Fibroblast of lung (primary cell): ENCODE data around the gene THEM4. TPM values are rescaled to one million over a fixed set of nuclear protein-coding genes. Genes with fewer than 3 reads are reported as not detected.

Experiments used
- DNase-seq, 2 donors: peaks; one replicate each; pipeline versions ENCODE4 v3.0.0 to v3.0.0-alpha.2; 2010; ENCODE audit warnings: low read depth in 2 of 2
- H2AFZ ChIP-seq: 2 replicates; pipeline ENCODE4 v1.5.1; 2012; ENCODE audit warnings: low read length, control low read depth, inconsistent platforms
- H3K27ac ChIP-seq: 2 replicates; pipeline ENCODE4 v1.5.1; 2011; ENCODE audit warnings: low read length, control low read depth; ENCODE audit not compliant: insufficient read depth
- H3K27me3 ChIP-seq: 2 replicates; pipeline ENCODE4 v1.5.1; 2011; ENCODE audit warnings: mild to moderate bottlenecking, low read length; ENCODE audit not compliant: control insufficient read depth, insufficient read depth
- H3K36me3 ChIP-seq: 2 replicates; pipeline ENCODE4 v1.5.1; 2011; ENCODE audit warnings: low read length; ENCODE audit not compliant: control insufficient read depth, insufficient read depth
- H3K4me1 ChIP-seq: 2 replicates; pipeline ENCODE4 v1.5.1; 2011; ENCODE audit warnings: low read length; ENCODE audit not compliant: control insufficient read depth, insufficient read depth; ENCODE audit errors: extremely low read depth
- H3K4me2 ChIP-seq: 2 replicates; pipeline ENCODE4 v1.5.1; 2011; ENCODE audit warnings: low read length, control low read depth; ENCODE audit not compliant: insufficient read depth; ENCODE audit errors: extremely low read depth
- H3K4me3 ChIP-seq, 4 experiments: fragments of 200-600 bp in 1 of 4; sonication (generic) in 1 of 4; replicated peaks in 1 of 4; 2 replicates each; pipeline ENCODE4 v1.5.1; 2011 to 2016; ENCODE audit warnings: low read length in 4 of 4, low read depth in 3 of 4, mild to moderate bottlenecking in 3 of 4, control low read depth in 2 of 4, inconsistent platforms in 1 of 4, mixed read lengths in 1 of 4; ENCODE audit not compliant: insufficient read depth in 1 of 4; ENCODE audit errors: control extremely low read depth in 1 of 4
- H3K79me2 ChIP-seq: 2 replicates; pipeline ENCODE4 v1.5.1; 2012; ENCODE audit warnings: mild to moderate bottlenecking, low read length, inconsistent platforms; ENCODE audit not compliant: control insufficient read depth, insufficient read depth
- H3K9ac ChIP-seq: 2 replicates; pipeline ENCODE4 v1.5.1; 2011; ENCODE audit warnings: mild to moderate bottlenecking, low read length, control low read depth; ENCODE audit not compliant: insufficient read depth
- H3K9me3 ChIP-seq: 2 replicates; pipeline ENCODE4 v1.5.1; 2012; ENCODE audit warnings: low read depth, low read length; ENCODE audit not compliant: control insufficient read depth, insufficient read depth
- H4K20me1 ChIP-seq: 2 replicates; pipeline ENCODE4 v1.5.1; 2011; ENCODE audit warnings: low read length; ENCODE audit not compliant: control insufficient read depth, insufficient read depth; ENCODE audit errors: extremely low read depth
- CTCF ChIP-seq, 2 donors: IDR thresholded peaks in 1 of 2; conservative IDR thresholded peaks in 1 of 2; 1 replicate in 1 of 2; 2 replicates in 1 of 2; pipeline ENCODE4 v1.5.1; 2011 to 2012; ENCODE audit warnings: low read length in 2 of 2, control low read depth in 1 of 2, inconsistent platforms in 1 of 2, low read depth in 1 of 2, mild to moderate bottlenecking in 1 of 2
- EZH2 ChIP-seq: IDR thresholded peaks from 2 replicates; pipeline ENCODE4 v1.5.1; 2012; ENCODE audit warnings: low read length, control low read depth, mild to moderate bottlenecking; ENCODE audit errors: missing control alignments
- polyA plus RNA-seq, 2 donors: library from polyadenylated mRNA; depleted of rRNA in 1 of 2; stranded (reverse) in 1 of 2; unstranded in 1 of 2; fragments of >200 nt; gene quantifications; 2 replicates each; pipeline ENCODE4 v1.2.1, GENCODE V29; 2011 to 2012; ENCODE audit warnings: missing spikeins in 1 of 2
- total RNA-seq: library from RNA; depleted of rRNA; stranded (reverse); fragments of >200 nt; gene quantifications from 2 replicates; pipeline ENCODE4 v1.2.1, GENCODE V29; 2014

Gene THEM4
- total and polyA plus RNA-seq, 2 donors (not counting 1 experiment from before 2014, with no cell fraction given), result 6.4 to 18.7 TPM

- DNase-seq, result no peak
- Histone ChIP-seq H3K9me3 (no peaks in the 10 kb centered on the region), H2AFZ (no peak overlapping the region), H3K36me3 (no peaks in the 10 kb centered on the region), H3K4me1 (no peaks in the 10 kb centered on the region), H3K27ac (no peak overlapping the region), H3K27me3 (peaks cover 35% of the 10 kb centered on the region), H3K4me2 (no peak overlapping the region), H3K4me3 (no peak overlapping the region), H3K9ac (no peak overlapping the region), H3K79me2 (no peaks in the 10 kb centered on the region), H4K20me1 (no peaks in the 10 kb centered on the region)
- peak; percentile 29 for TF ChIP-seq EZH2
- TF ChIP-seq CTCF (conservative IDR thresholded peaks at IDR 0.05 in 1 of 2, IDR thresholded peaks at IDR 0.05 in 1 of 2; ENCODE audit: low read depth in 1 of 2, low read length in 2 of 2), result no peak
Observed at GRCh38 chr1:151851886-151852285, 57.4 kb downstream of the THEM4 start.

- H3K27me3 ChIP-seq, result peaks cover 35% of the 10 kb centered on the region
Observed at GRCh38 chr1:151849871-151850270, 59.4 kb downstream of the THEM4 start.

GRCh38 chr1:151849126-151849525 lies 60.2 kb downstream of the THEM4 start:
- DNase-seq, result no peak
- no peak for TF ChIP-seq EZH2
- TF ChIP-seq CTCF (conservative IDR thresholded peaks at IDR 0.05 in 1 of 2, IDR thresholded peaks at IDR 0.05 in 1 of 2; ENCODE audit: low read depth in 1 of 2, low read length in 2 of 2), result no peak
- H4K20me1 ChIP-seq, result no peaks in the 10 kb centered on the region
- no peaks in the 10 kb centered on the region for H3K4me1 ChIP-seq
- H3K9me3 ChIP-seq, result no peaks in the 10 kb centered on the region
- H3K9ac ChIP-seq, result no peak overlapping the region
- no peak overlapping the region for H3K4me2 ChIP-seq
- no peaks in the 10 kb centered on the region for H3K79me2 ChIP-seq
- no peaks in the 10 kb centered on the region for H3K36me3 ChIP-seq
- H3K4me3 ChIP-seq, result no peak overlapping the region
- no peak overlapping the region for H2AFZ ChIP-seq
- H3K27ac ChIP-seq, result no peak overlapping the region
- peaks cover 38% of the 10 kb centered on the region for H3K27me3 ChIP-seq

More at GRCh38 chr1:151849871-151850270, 59.4 kb downstream of the THEM4 start:
- Histone ChIP-seq H3K4me3 (no peak overlapping the region), H2AFZ (no peak overlapping the region), H3K79me2 (no peaks in the 10 kb centered on the region), H3K4me1 (no peaks in the 10 kb centered on the region), H3K27ac (no peak overlapping the region), H3K36me3 (no peaks in the 10 kb centered on the region), H3K9ac (no peak overlapping the region), H3K4me2 (no peak overlapping the region), H3K9me3 (no peaks in the 10 kb centered on the region), H4K20me1 (no peaks in the 10 kb centered on the region)
- no peak for DNase-seq
- TF ChIP-seq CTCF (conservative IDR thresholded peaks at IDR 0.05 in 1 of 2, IDR thresholded peaks at IDR 0.05 in 1 of 2; ENCODE audit: low read depth in 1 of 2, low read length in 2 of 2) (no peak), EZH2 (no peak)
